A673 (cell line): Measurements from ENCODE around the gene KLRC4.

Experiments
- EZH2 ChIP-seq: fragments of 200-600 bp; sonication (generic); IDR thresholded peaks from 2 replicates; pipeline ENCODE4 v1.6.1; 2017; ENCODE audit warnings: borderline replicate concordance, low read depth, mild to moderate bottlenecking, mixed read lengths, antibody characterized with exemption, low read length; ENCODE audit not compliant: poor library complexity, severe bottlenecking
- TF ChIP-seq, protein P1 (sequence below): fragments of 300-800, 200-600 bp; sonication (generic); conservative IDR thresholded peaks from 2 replicates; pipeline ENCODE4 v1.5.1; 2017; ENCODE audit warnings: low read depth, mild to moderate bottlenecking, antibody characterized with exemption, low read length, moderate library complexity, mixed read lengths

DNA sequence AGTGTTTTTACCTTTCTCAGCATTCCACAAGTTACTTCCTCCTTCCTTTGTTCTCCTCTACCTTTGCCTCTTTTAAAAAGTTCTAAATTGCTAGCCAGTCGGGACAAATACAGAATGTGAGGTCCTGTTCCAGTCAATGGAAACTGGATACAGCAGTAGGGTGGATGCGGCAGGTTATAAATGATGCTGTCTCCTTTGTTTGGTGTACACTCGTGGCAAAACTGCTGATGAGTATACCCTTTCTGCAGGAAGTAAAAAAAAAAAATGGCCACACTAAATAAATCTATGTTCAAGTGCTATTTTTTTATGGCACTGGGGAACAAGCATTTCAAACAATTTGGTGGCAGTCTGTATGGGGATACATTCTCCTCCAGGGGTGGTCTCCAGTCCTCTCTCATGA, 47.2 kb downstream of the KLRC4 start:
- TF ChIP-seq, protein P1, sequence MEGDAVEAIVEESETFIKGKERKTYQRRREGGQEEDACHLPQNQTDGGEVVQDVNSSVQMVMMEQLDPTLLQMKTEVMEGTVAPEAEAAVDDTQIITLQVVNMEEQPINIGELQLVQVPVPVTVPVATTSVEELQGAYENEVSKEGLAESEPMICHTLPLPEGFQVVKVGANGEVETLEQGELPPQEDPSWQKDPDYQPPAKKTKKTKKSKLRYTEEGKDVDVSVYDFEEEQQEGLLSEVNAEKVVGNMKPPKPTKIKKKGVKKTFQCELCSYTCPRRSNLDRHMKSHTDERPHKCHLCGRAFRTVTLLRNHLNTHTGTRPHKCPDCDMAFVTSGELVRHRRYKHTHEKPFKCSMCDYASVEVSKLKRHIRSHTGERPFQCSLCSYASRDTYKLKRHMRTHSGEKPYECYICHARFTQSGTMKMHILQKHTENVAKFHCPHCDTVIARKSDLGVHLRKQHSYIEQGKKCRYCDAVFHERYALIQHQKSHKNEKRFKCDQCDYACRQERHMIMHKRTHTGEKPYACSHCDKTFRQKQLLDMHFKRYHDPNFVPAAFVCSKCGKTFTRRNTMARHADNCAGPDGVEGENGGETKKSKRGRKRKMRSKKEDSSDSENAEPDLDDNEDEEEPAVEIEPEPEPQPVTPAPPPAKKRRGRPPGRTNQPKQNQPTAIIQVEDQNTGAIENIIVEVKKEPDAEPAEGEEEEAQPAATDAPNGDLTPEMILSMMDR = no peak
- TF ChIP-seq EZH2 = no peak
